Upper lobe of left lung (tissue), 6 donors: ENCODE measurements around the gene PGS1. TPM values are rescaled to one million over a fixed set of nuclear protein-coding genes. Genes with fewer than 3 reads are reported as not detected.

Source experiments
- ATAC-seq, 2 donors: fragments of 200-7000 bp; cut with Tn5 transposase; one replicate each; pipeline ENCODE4 v1.9.1; 2022; ENCODE audit warnings: mild to moderate bottlenecking in 2 of 2, moderate library complexity in 2 of 2; ENCODE audit not compliant: low FRiP score in 2 of 2
- DNase-seq, 2 donors: peaks; one replicate each; pipeline ENCODE4 v3.0.0-alpha.2; 2019 to 2020
- H3K27ac ChIP-seq, 4 donors: fragments of 200-600 bp; sonication (generic); one replicate each; pipeline ENCODE4 v1.5.1; 2016 to 2019
- H3K27me3 ChIP-seq, 4 donors: fragments of 200-600 bp; sonication (generic); one replicate each; pipeline ENCODE4 v1.5.1; 2017 to 2019
- H3K36me3 ChIP-seq, 4 donors: fragments of 200-600 bp; sonication (generic); one replicate each; pipeline ENCODE4 v1.5.1; 2016 to 2019
- H3K4me1 ChIP-seq, 4 donors: fragments of 200-600 bp; sonication (generic); one replicate each; pipeline ENCODE4 v1.5.1; 2018 to 2019
- H3K4me3 ChIP-seq, 4 donors: fragments of 200-600 bp; sonication (generic); one replicate each; pipeline ENCODE4 v1.5.1; 2017 to 2019; ENCODE audit warnings: mild to moderate bottlenecking in 2 of 4, moderate library complexity in 1 of 4
- H3K9me3 ChIP-seq, 4 donors: fragments of 200-600 bp; sonication (generic); one replicate each; pipeline ENCODE4 v1.5.1; 2018 to 2019
- EP300 ChIP-seq, 4 donors: sonication (generic); formaldehyde crosslinking; IDR thresholded peaks; one replicate each; pipeline ENCODE4 v1.5.1; 2017; ENCODE audit warnings: antibody characterized with exemption in 4 of 4, control low read depth in 2 of 4
- POLR2A ChIP-seq, 4 donors: fragments of 450-650 bp; IDR thresholded peaks; one replicate each; pipeline ENCODE4 v1.5.1; 2016 to 2017; ENCODE audit warnings: antibody characterized with exemption in 4 of 4, mild to moderate bottlenecking in 2 of 4
- POLR2AphosphoS5 ChIP-seq, 2 donors: sonication (generic); formaldehyde crosslinking; IDR thresholded peaks; one replicate each; pipeline ENCODE4 v1.5.1; 2017; ENCODE audit warnings: antibody characterized with exemption in 2 of 2
- WGBS, 2 donors: methylation state at CpG; one replicate each; pipeline ENCODE4 v1.1.5; 2017 to 2018; 5-methylcytosine and 5-hydroxymethylcytosine counted together
- total RNA-seq, 6 donors: library from RNA; depleted of rRNA in 4 of 6; stranded (reverse); fragments of >200 nt in 4 of 6; gene quantifications; one replicate each; pipeline versions ENCODE4 v1.1.0 to v1.2.1, GENCODE V29; 2016 to 2021
- TF ChIP-seq, protein P1 (sequence below), 6 experiments: fragments of 450-650 bp in 4 of 6; fragments of 200-600 bp in 2 of 6; sonication (generic) in 2 of 6; IDR thresholded peaks; one replicate each; pipeline ENCODE4 v1.5.1; 2016 to 2019; ENCODE audit warnings: antibody characterized with exemption in 6 of 6
- donor health status: DM: no; HTN: no; CAD: no; lungs with moderate emphysema.
- donor health status: DM: no; HTN: yes; CAD: no; lungs with severe emphysema.

PGS1 gene
- total RNA-seq, 6 donors from 2014 or later, result 79.2 to 348 (median 92.3) TPM

DNA sequence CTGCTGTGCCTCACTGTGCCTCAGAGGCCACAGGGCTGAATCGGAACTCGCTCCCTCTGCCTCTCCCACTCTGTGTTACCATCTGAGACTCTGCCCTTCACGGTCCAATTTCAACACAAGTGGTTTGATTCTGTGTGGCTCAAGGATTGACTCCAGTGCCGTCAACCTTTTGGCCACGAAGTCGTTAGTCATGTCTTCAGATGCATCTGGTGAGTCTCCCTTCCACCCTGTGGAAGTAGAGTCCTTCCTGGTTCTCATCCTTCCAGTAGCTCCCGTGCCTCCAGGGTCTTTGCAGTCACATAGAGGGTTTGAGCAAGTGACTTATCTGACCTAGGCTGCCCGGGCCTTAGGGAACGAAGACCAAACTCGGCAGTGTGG is 51.2 kb downstream of the PGS1 start:
- H3K4me1 ChIP-seq, result peaks cover under 1 to 22% (median 19%) of the 10 kb centered on the region in 4 donors
- H3K4me3 ChIP-seq, result no peak overlapping the region
- H3K36me3 ChIP-seq, result peaks cover 17 to 56% (median 39%) of the 10 kb centered on the region in 4 donors
- peak overlapping the region in 1 of 4 donors; percentile 5 for H3K27ac ChIP-seq
- H3K9me3 ChIP-seq, result no peaks in the 10 kb centered on the region
- WGBS, 2 donors, result 78 to 79% methylated on average over 7 to 10 of the region's 10 CpGs
- H3K27me3 ChIP-seq, result no peaks in the 10 kb centered on the region
- TF ChIP-seq POLR2AphosphoS5 (IDR thresholded peaks at IDR 0.05) (no peak), POLR2A (IDR thresholded peaks at IDR 0.05) (no peak)
- no peak for DNase-seq
- ATAC-seq, result no peak

DNA sequence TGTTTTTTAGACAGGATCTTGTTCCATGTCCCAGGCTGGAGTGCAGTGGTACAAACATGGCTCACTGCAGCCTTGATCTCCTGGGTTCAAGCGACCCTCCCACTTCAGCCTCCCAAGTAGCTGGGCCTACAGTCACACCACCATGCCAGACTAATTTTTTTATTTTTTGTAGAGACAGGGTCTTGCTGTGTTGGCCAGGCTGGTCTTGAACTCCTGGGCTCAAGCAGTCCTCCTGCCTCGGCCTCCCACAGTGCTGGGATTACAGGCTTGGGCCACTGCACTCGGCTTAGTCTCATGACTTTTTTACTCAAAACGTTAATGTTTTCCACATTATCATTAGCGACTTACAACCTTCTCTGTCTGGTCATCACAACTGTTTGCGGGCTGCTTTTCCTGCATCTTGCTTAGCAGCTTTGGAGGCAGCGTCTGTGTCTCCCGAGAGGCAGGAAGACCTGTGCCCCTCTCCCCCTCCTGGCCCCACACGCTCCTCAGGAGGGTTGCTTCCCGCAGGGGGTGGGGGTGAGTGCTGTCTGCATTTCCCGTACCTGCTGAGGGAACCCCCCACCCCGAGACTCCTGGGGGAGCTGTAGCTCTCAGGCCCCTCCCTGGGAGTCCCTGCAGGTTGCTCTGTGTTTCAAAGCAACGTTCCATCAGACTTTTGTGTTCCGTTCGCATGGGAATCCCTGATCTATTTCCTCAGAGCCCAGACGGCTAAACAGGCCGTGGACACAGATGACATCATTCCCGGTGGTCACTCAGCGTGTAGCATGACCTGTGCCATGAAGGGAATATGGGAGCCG is 52.6 kb downstream of the PGS1 start:
- H3K36me3 ChIP-seq, result peaks cover 14 to 41% (median 27%) of the 10 kb centered on the region in 4 donors
- no peaks in the 10 kb centered on the region for H3K9me3 ChIP-seq
- no peaks in the 10 kb centered on the region for H3K27me3 ChIP-seq
- ATAC-seq (no peak), DNase-seq (no peak)
- no peak overlapping the region for H3K27ac ChIP-seq
- H3K4me3 ChIP-seq, result no peak overlapping the region
- TF ChIP-seq POLR2A (IDR thresholded peaks at IDR 0.05) (no peak), EP300 (IDR thresholded peaks at IDR 0.05) (no peak), POLR2AphosphoS5 (IDR thresholded peaks at IDR 0.05) (no peak)
- TF ChIP-seq, protein P1, sequence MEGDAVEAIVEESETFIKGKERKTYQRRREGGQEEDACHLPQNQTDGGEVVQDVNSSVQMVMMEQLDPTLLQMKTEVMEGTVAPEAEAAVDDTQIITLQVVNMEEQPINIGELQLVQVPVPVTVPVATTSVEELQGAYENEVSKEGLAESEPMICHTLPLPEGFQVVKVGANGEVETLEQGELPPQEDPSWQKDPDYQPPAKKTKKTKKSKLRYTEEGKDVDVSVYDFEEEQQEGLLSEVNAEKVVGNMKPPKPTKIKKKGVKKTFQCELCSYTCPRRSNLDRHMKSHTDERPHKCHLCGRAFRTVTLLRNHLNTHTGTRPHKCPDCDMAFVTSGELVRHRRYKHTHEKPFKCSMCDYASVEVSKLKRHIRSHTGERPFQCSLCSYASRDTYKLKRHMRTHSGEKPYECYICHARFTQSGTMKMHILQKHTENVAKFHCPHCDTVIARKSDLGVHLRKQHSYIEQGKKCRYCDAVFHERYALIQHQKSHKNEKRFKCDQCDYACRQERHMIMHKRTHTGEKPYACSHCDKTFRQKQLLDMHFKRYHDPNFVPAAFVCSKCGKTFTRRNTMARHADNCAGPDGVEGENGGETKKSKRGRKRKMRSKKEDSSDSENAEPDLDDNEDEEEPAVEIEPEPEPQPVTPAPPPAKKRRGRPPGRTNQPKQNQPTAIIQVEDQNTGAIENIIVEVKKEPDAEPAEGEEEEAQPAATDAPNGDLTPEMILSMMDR (IDR thresholded peaks at IDR 0.05), result no peak
- WGBS, 2 donors, result 66 to 69% methylated on average over 11 to 20 of the region's 20 CpGs
- peaks cover 0 to 9% (median 5%) of the 10 kb centered on the region in 4 donors for H3K4me1 ChIP-seq

DNA sequence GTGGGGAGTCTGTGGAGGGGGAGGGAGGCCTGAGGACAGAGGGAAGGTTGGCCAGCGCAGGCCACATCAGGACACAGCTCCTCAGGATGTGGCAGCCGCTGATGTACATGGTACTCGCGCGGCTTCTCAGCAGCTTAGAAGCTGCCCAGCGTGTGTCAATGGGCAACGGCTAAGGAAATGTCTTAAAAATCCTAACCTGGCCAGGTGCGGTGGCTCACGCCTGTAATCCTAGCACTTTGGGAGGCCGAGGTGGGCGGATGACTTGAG is 53.2 kb downstream of the PGS1 start:
- Histone ChIP-seq H3K36me3 (peaks cover 9 to 36% (median 22%) of the 10 kb centered on the region in 4 donors), H3K9me3 (no peaks in the 10 kb centered on the region), H3K27ac (no peak overlapping the region), H3K27me3 (no peaks in the 10 kb centered on the region), H3K4me1 (peaks cover 0 to 7% (median 4%) of the 10 kb centered on the region in 4 donors), H3K4me3 (no peak overlapping the region)
- ATAC-seq, result no peak
- 78 to 85% methylated on average over 10 to 11 of the region's 11 CpGs for WGBS, 2 donors
- TF ChIP-seq, protein P1 (IDR thresholded peaks at IDR 0.05), result no peak
- TF ChIP-seq POLR2AphosphoS5 (IDR thresholded peaks at IDR 0.05) (no peak), EP300 (IDR thresholded peaks at IDR 0.05) (no peak), POLR2A (IDR thresholded peaks at IDR 0.05) (no peak)
- DNase-seq, result no peak

DNA sequence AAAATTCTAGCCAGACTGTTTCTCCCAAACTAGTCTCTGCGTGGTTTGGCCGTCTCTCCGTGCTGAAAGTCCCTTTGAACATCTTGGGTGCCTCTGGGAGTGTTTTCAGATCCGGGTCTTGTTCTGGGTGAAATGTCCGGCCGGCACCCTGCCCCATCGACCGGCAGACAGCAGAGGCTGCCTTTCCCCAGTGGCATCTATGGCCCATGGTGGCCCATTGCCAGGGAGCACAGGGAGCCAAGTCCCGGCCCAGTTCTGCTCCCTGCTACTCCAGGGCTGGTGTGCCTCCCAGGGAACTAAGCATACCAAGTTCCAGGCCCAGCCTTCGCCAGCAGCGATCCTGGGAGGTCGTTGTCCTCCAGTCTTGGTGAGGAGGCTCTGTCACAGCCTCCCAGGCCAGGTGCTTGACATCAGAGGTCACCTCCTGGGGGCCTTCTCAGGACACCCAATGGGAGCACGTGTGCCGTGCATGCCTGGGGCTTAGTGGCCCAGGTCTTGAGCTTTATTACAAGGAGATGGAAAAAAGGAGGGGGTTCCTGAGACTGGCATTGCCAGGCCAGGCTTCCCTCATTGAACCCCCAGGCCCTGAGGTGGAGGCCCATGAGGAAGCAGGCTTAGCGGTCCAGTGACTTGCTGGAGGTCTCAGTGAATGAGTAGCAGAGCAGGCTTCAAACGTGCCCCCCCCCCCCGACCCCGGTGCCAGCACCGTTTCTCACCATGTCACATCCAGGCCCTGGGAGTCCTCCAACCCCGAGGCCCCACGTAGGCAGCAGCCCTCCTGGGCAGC is 54.0 kb downstream of the PGS1 start:
- no peaks in the 10 kb centered on the region for H3K9me3 ChIP-seq
- no peak for TF ChIP-seq POLR2A (IDR thresholded peaks at IDR 0.05)
- TF ChIP-seq EP300 (IDR thresholded peaks at IDR 0.05), result no peak
- TF ChIP-seq, protein P1 (IDR thresholded peaks at IDR 0.05), result no peak
- no peak for TF ChIP-seq POLR2AphosphoS5 (IDR thresholded peaks at IDR 0.05)
- ATAC-seq, result no peak
- no peak overlapping the region for H3K27ac ChIP-seq
- no peak overlapping the region for H3K4me3 ChIP-seq
- DNase-seq, result no peak
- 63 to 77% methylated on average over 13 to 20 of the region's 21 CpGs for WGBS, 2 donors
- H3K27me3 ChIP-seq, result no peaks in the 10 kb centered on the region
- peaks cover under 1 to 28% (median 14%) of the 10 kb centered on the region in 4 donors for H3K36me3 ChIP-seq
- peaks cover 0 to 7% (median 4%) of the 10 kb centered on the region in 4 donors for H3K4me1 ChIP-seq

DNA sequence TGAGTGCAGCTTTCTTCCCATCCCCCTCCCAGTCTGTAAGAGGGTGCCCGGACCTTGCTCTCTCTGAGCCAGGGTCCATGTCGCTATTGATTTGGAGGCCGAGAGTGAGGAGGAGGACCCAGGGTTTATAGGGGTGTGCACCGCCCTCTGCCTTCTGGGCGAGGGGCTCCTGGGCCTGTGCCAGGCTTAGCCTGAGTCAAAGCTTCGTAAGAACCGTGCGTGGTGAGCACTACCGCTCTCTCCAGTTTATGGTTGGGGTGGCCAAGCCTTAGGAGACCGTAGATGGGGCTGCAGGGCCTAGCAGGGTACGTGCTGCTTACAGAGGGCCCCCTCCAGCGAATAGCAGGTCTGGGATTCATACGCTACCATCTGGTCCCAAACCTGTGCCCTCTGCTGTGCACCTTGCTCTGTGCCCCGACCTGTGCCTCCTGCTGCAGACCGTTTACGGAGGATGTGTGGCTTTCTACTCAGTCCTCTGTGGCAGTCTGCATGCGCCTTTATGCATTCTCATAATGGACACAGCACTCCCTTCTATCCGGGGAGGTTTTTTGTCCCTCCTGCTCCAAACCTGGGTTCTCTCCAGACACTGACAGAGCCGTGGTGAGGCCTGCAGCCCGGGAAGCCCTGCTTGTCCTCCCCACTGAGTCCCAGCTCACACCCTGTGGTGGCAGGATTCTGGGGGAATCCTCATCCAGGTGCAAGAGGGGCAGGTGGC is 54.7 kb downstream of the PGS1 start:
- Histone ChIP-seq H3K4me1 (peaks cover 0 to 7% (median 4%) of the 10 kb centered on the region in 4 donors), H3K27ac (no peak overlapping the region), H3K9me3 (no peaks in the 10 kb centered on the region), H3K4me3 (no peak overlapping the region), H3K36me3 (peaks cover 0 to 22% (median 11%) of the 10 kb centered on the region in 4 donors), H3K27me3 (no peaks in the 10 kb centered on the region)
- TF ChIP-seq EP300 (IDR thresholded peaks at IDR 0.05), result no peak
- TF ChIP-seq POLR2AphosphoS5 (IDR thresholded peaks at IDR 0.05), result no peak
- TF ChIP-seq, protein P1 (IDR thresholded peaks at IDR 0.05), result no peak
- no peak for TF ChIP-seq POLR2A (IDR thresholded peaks at IDR 0.05)
- DNase-seq (no peak), ATAC-seq (no peak)
- WGBS, 2 donors, result 71 to 76% methylated on average over 4 to 20 of the region's 20 CpGs
